HFF-Myc (cell line): ENCODE data around the gene FLG.

Experiments
- DNase-seq: peaks from one replicate; pipeline ENCODE4 v3.0.0-alpha.2; 2011; ENCODE audit warnings: low read depth; ENCODE audit errors: extremely low read depth
- H3K4me3 ChIP-seq: replicated peaks from 2 replicates; pipeline ENCODE4 v1.5.1; 2011; ENCODE audit warnings: low read depth, mild to moderate bottlenecking, control low read depth, low read length
- TF ChIP-seq, protein P1 (sequence below): IDR thresholded peaks from 2 replicates; pipeline ENCODE4 v1.5.1; 2012; ENCODE audit warnings: mild to moderate bottlenecking, low read depth, low read length, control low read depth; ENCODE audit errors: missing control alignments

The FLG gene

DNA sequence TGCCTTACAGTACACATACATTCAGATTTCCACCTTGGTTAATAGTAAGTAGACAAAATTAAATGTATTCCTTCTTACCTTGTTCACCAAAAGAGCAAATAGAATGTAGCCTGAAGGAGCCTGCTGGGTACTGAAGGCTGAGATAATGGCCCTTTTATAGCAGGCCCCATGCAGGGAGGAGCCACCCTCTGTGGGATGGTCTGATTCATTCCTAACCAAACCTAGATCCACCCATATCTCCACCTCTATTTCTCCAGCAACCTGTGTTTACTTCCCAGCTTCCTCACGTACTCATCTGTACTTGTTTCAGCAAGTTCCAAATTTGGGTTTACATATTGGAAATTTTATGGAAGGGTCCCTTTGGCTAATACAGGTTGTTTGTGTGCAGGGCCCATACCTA is at the start of gene FLG:
Gene FLG (minus strand): TSS at position 129 of the 400 bp plus-strand sequence. CDS start 9,783 bp downstream, outside the sequence.
- TF ChIP-seq, protein P1, sequence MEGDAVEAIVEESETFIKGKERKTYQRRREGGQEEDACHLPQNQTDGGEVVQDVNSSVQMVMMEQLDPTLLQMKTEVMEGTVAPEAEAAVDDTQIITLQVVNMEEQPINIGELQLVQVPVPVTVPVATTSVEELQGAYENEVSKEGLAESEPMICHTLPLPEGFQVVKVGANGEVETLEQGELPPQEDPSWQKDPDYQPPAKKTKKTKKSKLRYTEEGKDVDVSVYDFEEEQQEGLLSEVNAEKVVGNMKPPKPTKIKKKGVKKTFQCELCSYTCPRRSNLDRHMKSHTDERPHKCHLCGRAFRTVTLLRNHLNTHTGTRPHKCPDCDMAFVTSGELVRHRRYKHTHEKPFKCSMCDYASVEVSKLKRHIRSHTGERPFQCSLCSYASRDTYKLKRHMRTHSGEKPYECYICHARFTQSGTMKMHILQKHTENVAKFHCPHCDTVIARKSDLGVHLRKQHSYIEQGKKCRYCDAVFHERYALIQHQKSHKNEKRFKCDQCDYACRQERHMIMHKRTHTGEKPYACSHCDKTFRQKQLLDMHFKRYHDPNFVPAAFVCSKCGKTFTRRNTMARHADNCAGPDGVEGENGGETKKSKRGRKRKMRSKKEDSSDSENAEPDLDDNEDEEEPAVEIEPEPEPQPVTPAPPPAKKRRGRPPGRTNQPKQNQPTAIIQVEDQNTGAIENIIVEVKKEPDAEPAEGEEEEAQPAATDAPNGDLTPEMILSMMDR, result no peak
- DNase-seq, result no peak
- no peak within 1 kb of the TSS for H3K4me3 ChIP-seq

DNA sequence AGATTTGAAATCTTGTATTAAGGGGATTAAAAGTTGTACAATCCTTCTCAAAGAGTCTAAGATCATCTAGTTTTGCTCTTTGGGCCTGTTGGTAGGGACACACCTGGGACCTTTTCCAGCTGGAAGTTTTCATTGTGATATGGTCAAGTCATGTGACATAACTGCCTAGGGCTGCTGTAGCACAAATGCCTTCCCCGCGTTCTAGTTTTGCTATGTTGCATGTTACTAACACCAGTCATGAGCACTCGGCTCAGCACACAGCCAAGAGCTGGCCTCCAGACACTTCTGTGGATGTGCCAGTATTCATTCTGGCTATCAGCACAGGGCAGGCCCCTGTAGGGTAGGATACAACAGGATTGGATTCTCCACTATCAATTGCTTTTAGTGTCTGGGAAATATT is 49.4 kb upstream of the FLG start:
- H3K4me3 ChIP-seq, result no peak overlapping the region
- no peak for DNase-seq
- TF ChIP-seq, protein P1, result no peak

DNA sequence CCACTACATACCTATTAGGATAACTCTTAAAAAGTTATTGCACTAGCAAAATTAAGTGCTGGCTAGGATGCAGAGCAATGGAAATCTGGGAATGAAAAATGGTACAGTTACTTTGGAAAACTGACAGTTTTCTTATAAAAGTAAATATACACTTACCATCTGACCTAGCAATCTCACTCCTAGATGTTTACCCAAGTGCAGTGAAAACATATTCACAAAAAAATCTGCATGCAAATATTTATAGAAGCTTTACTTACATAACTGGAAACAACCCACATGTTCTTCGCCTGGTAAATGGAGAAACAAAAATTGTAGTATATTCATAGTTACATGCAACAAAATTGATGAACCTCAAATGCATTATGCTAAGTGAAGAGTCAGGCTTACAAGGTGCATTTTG is 47.6 kb upstream of the FLG start:
- no peak overlapping the region for H3K4me3 ChIP-seq
- TF ChIP-seq, protein P1, result no peak
- no peak for DNase-seq

DNA sequence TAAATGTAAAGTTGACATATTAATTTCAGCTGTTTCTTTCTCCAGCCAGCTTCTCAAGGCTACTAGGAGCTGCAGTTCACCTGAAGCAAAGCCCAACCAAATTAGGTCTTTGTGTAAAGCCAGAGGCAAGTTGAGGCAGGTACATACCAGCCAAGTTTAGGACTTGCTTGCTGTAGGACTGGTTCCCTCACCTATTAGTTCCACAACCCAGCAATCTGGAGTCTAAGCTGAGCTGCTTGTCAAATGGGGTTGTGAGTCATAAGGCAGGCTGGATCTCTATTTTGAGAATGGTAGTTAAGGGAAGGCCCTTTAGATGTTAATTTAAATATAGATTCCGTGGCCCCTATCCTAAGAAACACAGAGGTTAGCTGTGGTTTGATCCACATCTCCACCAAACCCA is 42.4 kb upstream of the FLG start:
- TF ChIP-seq, protein P1, result no peak
- no peak for DNase-seq

DNA sequence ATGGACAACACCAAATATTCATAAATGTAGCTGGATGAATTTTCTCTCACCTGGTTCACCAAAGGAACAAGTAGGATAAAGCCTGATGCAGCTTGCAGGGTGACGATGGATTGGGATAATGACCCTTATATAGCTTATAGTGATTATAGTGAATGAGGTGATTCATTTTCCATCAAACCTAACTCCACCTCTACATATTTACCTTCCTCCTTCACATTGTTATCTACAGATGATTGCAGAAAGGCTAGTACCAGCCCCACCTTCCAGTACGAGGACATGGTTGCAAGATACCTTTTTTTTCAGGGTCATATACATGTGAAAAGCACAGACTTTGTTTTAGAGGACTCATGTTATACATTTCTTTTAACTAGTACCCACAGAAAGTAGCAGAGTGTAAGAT is 34.9 kb upstream of the FLG start, which contains the start of gene FLG2:
Gene FLG2 (minus strand): TSS at position 101 of the 400 bp plus-strand sequence. CDS start 1,122 bp downstream, outside the sequence.
- no peak within 1 kb of the TSS for H3K4me3 ChIP-seq
- no peak for DNase-seq
- TF ChIP-seq, protein P1, result no peak

More for the DNA sequence above, 42.4 kb upstream of the FLG start:
- H3K4me3 ChIP-seq, result no peak overlapping the region

DNA sequence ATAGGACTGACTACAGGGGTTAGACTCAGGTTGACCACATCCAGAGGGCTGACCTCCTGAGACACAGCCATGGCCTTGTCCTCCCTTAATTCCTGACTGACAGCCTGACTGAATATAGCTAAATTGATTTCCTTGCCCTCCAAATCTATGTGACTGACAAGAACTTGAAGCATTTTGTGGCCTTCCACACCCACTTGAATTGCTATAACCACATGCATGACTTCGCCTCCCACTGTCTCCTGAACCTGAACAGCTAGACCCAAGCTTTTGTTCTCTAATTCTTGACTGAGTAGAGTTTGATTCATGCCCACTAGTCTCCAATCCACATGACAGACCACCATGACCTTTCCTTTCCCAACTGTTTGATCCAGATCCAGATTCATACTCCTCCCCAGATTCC is 31.7 kb upstream of the FLG start:
- TF ChIP-seq, protein P1, result no peak
- DNase-seq, result no peak

DNA sequence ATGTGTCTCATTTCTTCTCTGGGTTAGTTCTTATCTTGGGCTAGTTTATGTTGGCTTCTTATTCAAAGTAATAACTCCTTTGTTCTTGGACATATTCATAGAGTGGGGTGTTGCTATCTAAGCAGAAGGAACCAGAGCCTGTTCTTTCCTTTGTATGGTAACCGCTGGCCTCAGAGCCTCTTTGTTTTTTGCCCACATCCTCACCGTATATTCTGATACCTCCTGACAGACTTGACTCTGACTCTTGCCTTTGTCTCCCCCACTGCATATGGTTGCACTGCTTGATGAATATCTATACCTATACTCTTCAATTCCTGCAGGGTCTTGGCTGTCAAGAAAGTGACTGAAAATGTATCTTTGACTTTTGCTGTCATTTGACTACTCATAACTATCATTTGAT is 24.6 kb upstream of the FLG start:
- DNase-seq, result no peak
- TF ChIP-seq, protein P1, result no peak
- no peak overlapping the region for H3K4me3 ChIP-seq

More for the DNA sequence above, 31.7 kb upstream of the FLG start:
- no peak overlapping the region for H3K4me3 ChIP-seq
